ENCODE results near the gene CTSC.
"Not testable (repeated sequence)": the region's sequence is repeated elsewhere in the genome, so short reads cannot be mapped to it uniquely, and the experiment has no call there.

CTSC gene

DNA sequence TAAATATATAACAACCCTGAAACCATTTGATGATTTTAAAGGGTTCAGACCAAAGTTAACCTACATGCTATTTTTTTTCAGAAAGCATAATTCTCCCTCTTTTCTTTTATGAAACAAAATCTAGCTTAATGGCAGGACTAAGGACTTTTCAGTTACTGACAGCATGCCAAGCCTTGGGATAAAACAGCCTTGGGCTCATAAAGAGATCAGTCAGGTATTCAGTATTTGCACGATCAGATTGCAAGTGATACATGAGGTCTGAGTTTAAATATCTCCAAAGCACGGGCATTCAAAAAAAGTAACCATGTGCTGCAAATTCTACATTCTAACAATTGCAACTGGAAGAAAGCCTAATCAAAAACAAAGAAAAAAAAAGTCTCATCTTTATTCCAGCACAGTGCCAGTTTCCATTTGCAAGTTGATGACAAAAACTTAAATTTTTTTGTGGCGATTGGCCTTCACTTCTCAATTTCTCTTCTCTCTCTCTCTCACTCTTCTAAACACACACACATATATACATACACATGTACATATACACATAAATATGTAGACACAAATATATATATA is 60.1 kb downstream of the CTSC start:
- no peak for DNase-seq

DNA sequence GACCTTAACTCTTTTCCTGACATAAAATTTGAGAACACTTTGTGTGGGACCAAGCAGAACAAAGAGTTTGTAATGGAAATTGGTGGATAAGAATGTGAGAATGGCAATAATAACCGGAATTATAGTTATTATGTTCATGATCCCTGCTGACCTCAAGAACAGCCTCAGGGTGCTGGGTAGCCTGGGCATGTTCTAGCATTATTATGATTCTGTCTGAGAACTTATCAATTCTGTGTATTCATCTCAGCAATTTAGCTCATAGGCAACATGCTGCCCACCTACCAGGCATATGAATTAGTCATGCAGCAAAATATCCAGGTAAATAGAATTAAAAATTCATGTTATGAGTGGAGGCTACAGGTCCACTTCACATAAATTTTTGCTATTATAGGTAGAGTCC is 61.9 kb downstream of the CTSC start:
- no peak for DNase-seq

DNA sequence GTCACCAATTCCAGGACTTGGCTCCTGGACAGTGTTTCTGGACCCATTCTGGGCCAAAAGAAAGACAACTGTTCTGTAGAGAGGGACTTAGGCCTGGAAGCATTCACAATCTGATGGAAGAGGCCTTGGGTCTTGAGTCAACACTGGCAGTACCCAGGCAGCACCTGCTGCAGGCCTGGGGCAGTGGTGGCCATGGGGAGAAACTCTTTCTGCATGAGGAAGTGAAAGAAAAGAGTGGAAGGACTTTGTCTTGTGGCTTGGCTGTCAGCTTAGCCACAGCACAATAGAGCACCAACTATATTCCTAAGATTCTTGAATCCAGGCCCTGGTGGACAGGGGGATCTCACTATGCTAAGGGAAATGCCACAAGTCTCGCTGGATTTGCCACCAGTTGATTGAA is 70.6 kb downstream of the CTSC start:
- no peak for DNase-seq

DNA sequence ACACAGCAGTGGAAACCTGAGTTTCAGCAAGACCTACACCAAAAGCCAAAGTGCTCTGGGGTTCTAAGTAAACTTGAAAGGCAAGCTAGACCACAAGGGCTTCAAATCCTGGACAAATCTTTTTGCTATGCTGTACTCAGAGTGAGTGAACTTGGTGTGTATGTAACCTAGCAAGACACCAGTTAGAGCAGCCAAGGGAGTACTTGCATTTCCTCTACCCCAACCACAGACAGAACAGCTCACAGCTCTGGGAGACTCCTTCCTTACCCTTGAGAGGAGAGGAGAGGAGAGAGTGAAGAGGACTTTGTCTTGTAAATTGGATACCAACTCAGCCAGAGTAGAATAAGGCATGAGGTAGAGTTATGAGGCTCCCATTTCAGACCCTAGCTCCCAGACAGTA is 71.4 kb downstream of the CTSC start:
- DNase-seq = no peak

DNA sequence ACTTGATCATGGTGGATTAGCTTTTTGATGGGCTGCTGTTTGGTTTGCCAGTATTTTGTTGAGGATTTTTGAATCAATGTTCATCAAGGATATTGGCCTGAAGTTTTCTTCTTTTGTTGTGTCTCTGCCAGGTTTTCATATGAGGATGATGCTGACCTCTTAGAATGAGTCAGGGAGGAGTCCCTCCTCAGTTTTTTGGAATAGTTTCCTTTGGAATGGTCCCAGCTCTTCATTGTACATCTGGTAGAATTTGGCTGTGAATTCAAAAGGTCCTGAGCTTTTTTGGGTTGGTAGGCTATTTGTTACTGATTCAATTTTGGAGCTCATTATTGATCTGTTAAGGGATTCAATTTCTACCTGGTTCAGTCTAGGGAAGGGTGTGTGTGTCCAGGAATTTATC is 78.1 kb downstream of the CTSC start:
- no peak for DNase-seq

DNA sequence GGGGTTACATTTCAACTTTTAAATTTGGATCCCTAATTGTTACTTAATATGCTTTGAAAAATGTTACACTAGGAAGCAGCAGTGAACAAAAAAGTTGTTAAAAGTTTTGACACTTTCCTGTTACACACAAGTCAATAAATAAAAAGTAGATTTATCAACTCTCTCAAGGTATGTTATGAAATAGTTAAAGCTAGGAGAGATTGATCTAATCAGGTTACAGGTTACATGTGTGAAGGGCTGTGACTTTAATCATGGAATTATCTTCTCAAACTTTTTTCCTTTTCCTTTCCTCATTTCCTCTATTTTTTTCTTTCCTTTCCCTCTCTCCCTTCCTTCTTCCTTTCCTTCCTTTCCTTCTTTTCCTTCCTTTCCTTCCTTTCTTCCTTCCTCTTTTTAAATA is 85.3 kb downstream of the CTSC start:
- DNase-seq = no peak

DNA sequence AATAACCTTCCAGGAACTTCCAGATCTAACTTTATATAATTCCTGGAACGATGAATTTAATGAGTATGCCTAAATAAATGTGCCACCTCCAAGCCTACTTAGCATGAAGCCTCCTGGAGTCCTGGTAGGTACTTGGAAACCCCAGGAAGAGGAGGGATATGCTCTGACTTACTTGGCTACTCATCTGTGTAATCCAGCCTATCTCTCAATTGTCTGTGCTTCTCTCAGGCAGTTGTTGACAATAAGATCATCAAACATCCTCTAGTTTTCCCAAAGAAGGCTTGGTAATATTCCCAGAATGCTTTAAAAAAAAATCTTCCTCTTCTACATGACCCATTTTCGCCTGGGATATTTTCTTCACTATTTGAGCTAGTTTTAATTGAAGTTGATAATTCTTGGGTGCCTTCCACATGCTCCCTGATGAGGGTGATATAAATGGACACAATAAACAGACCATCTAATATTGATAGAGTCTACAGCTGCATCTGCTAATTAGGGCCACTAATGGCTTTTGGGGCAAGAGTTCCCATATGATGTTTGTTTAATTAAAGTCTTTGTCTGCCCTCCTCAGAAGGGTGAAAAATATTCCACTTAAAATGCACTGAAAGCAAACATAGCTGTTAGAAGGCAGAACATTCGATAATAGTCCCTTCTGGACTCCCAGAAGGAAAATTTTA is 86.8 kb downstream of the CTSC start:
- DNase-seq = no peak

DNA sequence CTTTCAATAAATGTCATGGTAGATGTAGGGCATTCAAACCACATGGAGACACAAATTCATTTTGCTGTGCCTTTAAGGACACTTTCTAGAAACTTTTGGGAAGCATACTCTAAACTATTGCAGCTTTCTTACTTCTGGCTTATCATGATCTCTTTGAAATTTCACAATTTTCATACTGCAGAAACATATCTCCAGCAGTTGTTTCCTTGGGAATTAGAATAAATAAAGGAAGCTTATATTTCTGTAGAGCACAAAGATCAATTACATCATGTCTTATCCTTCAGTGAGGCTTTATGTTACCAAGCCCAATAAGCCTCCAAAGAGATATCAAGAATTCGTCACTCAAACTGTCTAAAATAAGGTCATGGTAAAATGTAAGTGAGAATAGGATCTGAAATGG is 87.8 kb downstream of the CTSC start:
- no peak for DNase-seq

DNA sequence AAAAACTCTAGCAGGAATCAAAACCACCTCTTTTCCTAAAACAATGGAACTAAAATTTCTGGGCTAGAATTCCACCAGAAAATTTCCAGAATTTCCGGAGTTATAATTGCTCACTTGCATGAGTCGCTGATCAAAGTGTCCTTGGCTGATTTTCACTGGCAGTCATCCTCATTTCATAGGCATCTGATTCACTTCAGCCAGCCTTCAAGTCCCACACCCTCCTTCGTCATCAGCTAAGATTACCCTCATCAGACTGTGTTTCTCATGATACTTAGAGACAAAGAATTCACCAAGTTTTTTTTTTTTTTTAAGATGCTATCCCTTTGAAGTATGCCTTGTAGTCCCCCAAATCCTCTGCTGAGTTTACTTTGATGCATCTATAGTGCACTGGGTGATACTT is 90.8 kb downstream of the CTSC start:
- DNase-seq = no peak

DNA sequence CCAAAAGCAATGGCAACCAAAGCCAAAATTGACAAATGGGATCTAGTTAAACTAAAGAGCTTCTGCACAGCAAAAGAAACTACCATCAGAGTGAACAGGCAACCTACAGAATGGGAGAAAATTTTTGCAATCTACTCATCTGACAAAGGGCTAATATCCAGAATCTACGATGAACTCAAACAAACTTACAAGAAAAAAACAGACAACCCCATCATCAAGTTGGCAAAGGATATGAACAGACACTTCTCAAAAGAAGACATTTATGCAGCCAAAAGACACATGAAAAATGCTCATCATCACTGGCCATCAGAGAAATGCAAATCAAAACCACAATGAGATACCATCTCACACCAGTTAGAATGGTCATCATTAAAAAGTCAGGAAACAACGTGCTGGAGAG is 92.0 kb downstream of the CTSC start:
- not testable (repeated sequence) for DNase-seq

Data from NK-92 treated with Interleukin-12 subunit alpha and Interleukin-12 subunit beta, amount 100 ng/mL, for 24 hours (cell line).